Kidney epithelial cell (primary cell): ENCODE data around the gene CAMTA1. TPM values are rescaled to one million over a fixed set of nuclear protein-coding genes. Genes with fewer than 3 reads are reported as not detected.

Experiments used
- DNase-seq: peaks from one replicate; pipeline ENCODE4 v3.0.0-alpha.2; 2010; ENCODE audit warnings: low read depth
- H3K27me3 ChIP-seq: 2 replicates; pipeline ENCODE4 v1.6.0; 2011; ENCODE audit warnings: low read length; ENCODE audit not compliant: control insufficient read depth, insufficient read depth
- H3K36me3 ChIP-seq: 2 replicates; pipeline ENCODE4 v1.5.1; 2011; ENCODE audit warnings: low read length; ENCODE audit not compliant: control insufficient read depth, insufficient read depth
- H3K4me3 ChIP-seq: 2 replicates; pipeline ENCODE4 v1.5.1; 2011; ENCODE audit warnings: low read depth, mild to moderate bottlenecking, control low read depth, low read length
- total RNA-seq: library from RNA; depleted of rRNA; stranded (reverse); fragments of >200 nt; gene quantifications from 2 replicates; pipeline ENCODE4 v1.2.3, GENCODE V29; 2015
- TF ChIP-seq, protein P1 (sequence below): IDR thresholded peaks from 2 replicates; pipeline ENCODE4 v1.5.1; 2011; ENCODE audit warnings: mild to moderate bottlenecking, moderate library complexity, low read length, control low read depth, inconsistent platforms; ENCODE audit not compliant: insufficient read depth, poor library complexity, severe bottlenecking

The CAMTA1 gene
- total RNA-seq, 1 donor from 2014 or later = 76.5 TPM

GRCh38 chr1:6960860-6961259 lies 175.6 kb downstream of the CAMTA1 start:
- TF ChIP-seq, protein P1, sequence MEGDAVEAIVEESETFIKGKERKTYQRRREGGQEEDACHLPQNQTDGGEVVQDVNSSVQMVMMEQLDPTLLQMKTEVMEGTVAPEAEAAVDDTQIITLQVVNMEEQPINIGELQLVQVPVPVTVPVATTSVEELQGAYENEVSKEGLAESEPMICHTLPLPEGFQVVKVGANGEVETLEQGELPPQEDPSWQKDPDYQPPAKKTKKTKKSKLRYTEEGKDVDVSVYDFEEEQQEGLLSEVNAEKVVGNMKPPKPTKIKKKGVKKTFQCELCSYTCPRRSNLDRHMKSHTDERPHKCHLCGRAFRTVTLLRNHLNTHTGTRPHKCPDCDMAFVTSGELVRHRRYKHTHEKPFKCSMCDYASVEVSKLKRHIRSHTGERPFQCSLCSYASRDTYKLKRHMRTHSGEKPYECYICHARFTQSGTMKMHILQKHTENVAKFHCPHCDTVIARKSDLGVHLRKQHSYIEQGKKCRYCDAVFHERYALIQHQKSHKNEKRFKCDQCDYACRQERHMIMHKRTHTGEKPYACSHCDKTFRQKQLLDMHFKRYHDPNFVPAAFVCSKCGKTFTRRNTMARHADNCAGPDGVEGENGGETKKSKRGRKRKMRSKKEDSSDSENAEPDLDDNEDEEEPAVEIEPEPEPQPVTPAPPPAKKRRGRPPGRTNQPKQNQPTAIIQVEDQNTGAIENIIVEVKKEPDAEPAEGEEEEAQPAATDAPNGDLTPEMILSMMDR = no peak
- DNase-seq = no peak
- Histone ChIP-seq H3K36me3 (no peaks in the 10 kb centered on the region), H3K27me3 (peaks cover 26% of the 10 kb centered on the region), H3K4me3 (no peak overlapping the region)

DNA sequence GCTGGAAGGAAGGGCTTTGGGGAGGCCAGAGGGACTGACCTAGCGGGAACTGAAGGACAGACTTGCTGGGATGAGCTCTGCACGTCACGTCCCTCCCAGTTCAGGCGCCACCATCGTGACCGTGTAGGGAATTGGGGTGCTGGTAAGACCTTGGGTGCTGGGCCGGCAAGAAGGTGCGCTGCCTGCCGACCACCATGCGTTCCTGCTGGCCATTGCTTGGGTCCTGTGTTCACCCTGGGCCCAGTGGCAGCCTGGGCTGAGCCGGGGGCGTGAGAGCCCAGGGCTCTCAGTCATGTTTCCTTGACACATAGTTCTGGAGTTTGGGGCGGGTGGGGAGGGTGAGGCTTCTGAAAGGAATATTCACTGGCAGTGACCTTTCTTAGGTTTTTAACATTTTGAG lies 176.0 kb downstream of the CAMTA1 start:
- peaks cover 26% of the 10 kb centered on the region for H3K27me3 ChIP-seq
- TF ChIP-seq, protein P1 = no peak

GRCh38 chr1:6961905-6962477 lies 176.7 kb downstream of the CAMTA1 start:
- DNase-seq = no peak
- H3K4me3 ChIP-seq = peak overlapping the region; percentile 41
- H3K27me3 ChIP-seq = peaks cover 24% of the 10 kb centered on the region
- TF ChIP-seq, protein P1 = no peak
- H3K36me3 ChIP-seq = no peaks in the 10 kb centered on the region

More for the DNA sequence above, 176.0 kb downstream of the CAMTA1 start:
- DNase-seq = no peak
- H3K36me3 ChIP-seq = no peaks in the 10 kb centered on the region
- no peak overlapping the region for H3K4me3 ChIP-seq

GRCh38 chr1:6962478-6962995 lies 177.3 kb downstream of the CAMTA1 start:
- Histone ChIP-seq H3K4me3 (peak overlapping the region; percentile 15), H3K36me3 (no peaks in the 10 kb centered on the region), H3K27me3 (peaks cover 21% of the 10 kb centered on the region)
- TF ChIP-seq, protein P1 = no peak
- no peak for DNase-seq

DNA sequence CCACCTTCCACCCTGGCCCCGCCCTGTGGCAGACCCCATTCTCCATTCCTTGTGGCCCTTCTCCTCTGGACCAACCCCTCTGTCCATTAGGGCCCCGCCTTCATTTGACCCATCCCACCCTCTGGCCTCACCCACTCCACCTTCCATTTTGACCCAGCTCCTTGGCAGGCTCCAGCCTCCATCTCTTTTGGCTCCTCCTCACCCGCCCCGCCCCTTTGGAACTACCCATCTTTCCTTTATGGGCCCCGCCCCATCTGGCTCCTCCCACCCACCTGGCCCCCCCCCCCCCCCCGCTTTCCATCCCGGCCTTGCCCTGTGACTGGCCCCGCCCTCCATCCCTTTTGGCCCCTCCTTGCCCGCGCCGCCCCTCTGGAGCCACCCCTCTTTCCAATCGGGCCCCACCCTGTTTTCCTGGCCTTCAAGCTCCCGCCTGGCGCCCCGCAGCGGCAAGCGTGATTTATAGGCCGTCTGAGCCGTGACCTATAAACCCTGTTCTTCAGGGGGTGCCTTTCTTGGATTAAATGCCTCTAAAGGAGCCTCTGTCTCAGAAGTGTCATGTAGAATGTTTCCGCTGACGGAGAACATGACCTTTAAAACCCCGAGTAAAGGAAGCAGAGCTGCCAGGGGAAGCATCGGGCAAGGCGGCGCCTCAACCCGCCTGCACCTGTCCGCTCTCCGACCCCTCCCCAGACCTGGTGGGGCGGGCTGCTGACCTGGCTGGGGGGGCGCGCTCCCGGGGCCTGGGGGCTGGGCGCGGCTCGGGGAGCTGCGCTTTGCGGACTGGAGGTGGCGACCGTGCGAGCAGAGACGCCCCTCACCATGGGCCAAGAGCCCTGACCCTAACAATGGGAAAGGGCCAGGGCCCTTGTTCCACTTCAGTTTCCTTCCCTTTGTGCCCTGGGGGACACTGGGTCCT lies 178.0 kb downstream of the CAMTA1 start:
- TF ChIP-seq, protein P1 = peak; percentile 2
- Histone ChIP-seq H3K27me3 (peaks cover 21% of the 10 kb centered on the region), H3K36me3 (no peaks in the 10 kb centered on the region), H3K4me3 (no peak overlapping the region)
- DNase-seq = peak; percentile 56
